Activated gamma-delta T cell treated with anti-CD3 and anti-CD28 coated beads, Interleukin-2, amount 50 U/mL, for 16 hours (primary cell): ENCODE results near the gene TPST2.
A peak's percentile ranks its signal among the peaks of the same experiment; 100 is the strongest.
"Not testable (repeated sequence)": the region's sequence is repeated elsewhere in the genome, so short reads cannot be mapped to it uniquely, and the experiment has no call there.

Experiments
- DNase-seq: peaks from one replicate; pipeline ENCODE4 v3.0.0-alpha.2; 2020; ENCODE audit warnings: low read depth

The TPST2 gene

DNA sequence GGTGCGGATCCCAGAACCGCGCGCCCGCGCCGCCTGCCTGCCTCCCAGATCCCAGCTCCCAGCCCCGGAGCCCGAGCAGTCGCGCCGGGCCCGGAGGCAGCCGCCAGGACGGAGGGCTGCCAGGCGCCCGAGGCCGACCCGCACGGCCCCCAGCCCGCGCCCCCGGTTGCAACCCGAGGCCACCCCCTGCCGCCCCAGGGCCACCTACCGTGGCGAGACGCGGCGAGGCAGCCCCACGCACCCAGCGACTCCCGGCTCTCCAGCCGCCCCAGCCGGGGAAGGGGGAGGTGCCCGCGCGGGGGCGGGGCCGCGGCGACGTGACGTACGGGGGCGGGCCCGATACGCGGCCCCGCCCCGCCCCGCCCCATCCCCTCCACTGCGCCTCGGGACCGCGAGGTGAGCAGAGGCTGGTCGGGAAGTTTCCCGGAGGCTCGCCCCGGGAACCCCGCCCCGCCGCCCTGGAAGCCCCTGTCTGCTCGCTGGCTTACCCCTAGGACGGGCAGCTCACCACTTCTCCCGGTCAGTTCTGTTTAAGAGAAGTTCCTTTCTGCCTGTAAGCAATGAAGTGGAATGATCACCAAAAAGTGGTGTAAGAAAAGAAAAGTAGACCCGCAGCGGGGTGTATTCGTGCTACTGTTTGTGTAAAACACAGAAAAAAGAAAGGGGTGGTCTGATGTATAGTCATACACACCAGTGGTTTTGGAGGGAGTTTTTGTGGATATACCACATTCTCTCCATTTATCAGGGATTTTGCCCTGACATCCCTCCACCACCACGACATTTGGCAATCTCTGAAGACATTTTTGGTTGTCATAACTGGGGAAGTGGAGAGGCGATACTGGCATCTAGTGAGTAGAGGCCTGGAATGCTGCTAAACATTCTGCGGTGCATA lies at the start of gene TPST2:
TPST2 (minus strand) TSS at position 288 of the 892 bp plus-strand sequence. CDS start 48,502 bp downstream, outside the sequence.
- peak; percentile 67 for DNase-seq

DNA sequence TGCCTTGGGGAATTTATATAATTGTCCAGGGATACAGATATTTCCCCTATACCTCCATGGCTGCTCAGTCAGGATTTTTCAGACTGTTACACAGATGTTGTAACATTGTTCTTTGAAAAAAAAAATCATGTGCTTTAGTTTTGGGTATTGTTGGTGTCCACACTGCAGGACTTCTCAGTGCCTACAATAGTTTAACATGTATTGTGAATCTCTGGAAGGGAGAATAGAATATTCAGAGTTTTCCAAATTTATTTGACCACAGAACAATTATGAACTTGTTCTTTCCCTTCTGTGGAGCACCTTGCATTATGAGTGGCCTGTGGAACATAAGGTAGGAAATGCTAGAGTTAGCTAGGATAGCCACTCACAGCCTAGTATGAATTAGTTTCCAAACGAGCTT lies 46.4 kb upstream of the TPST2 start:
- DNase-seq = no peak

DNA sequence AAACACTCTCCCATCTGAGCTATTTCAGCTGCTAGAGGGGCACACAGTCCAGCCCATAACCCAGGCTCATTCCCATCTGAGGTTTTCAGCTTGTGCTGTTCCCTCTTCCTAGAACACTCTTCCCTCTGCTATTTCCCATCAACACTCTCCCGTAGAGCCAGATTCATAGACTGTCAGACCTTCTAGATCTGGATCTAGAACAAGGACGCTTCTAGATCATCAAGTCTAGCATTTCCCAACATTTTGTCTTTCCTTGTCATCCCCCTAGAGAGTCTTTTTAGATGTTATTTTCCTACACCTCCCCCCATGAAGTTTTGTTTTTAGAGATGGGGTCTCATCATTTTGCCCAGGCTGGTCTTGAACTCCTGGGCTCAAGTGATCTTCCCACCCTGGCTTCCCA lies 45.2 kb upstream of the TPST2 start:
- DNase-seq = no peak

DNA sequence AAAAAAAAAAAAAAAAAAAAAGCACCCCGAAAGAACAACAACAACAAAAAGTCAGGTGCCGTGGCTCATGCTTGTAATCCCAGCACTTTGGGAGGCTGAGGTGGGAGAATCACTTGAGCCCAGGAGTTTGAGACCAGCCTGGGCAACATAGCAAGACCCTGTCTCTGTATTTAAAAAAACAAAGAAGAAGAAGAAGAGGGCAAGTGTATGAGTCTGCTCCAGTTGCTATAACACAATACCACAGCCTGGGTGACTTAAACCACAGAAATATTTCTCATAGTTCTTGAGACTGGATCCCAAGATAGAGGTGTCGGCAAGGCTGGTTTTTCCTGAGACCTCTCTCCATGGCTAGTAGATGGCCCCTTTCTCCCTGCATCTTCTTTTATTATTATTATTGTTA lies 44.3 kb upstream of the TPST2 start:
- no peak for DNase-seq

DNA sequence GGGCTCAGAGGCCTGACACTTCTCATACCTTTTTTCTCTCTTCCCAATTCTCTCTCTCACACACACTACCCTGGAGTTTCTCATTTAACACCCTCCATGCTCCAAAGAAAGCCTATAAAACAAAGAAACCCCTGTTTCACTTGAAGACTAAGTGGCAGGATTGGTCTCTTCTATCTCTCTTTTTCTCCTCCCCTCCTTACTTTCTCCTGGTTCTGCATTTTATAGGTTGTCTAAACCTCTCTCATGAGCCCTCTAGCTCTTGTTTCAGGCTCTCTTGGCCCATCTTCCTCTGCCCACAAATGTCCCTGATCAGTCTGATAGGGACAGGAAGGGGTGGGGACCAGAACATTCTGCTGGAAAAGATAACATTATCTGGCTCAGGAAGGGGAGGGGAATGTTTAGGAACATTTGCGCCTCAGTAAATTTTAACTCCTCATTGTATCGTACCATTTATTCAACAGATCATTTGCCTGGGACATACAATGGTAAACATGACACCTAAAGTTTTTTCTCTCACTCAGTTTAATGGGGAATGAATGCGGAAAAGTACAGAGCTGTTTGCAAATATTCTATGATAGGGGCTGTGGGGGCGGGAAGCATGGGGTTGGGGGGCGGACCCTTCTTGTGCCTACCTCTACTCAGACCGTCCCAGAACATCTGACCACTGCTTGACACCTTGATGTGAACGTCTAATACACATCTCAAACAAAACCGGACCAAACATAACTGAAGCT lies 42.7 kb upstream of the TPST2 start:
- DNase-seq = no peak

DNA sequence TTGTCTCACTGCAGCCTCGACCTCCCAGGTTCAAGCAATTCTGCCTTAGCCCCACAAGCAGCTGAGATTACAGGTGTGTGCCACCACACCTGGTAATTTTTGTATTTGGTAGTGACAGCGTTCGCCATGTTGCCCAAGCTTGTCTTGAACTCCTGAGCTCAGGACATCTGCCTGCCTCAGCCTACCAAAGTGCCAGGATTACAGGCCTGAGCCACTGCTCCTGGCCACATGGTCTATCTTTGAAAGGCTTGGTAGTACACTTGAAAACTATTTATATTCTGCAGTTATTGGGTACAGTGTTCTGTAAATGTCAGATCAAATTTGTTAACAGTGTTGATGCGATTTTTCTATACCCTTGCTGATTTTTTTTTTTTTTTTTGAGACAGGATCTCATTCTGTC lies 41.4 kb upstream of the TPST2 start:
- no peak for DNase-seq

DNA sequence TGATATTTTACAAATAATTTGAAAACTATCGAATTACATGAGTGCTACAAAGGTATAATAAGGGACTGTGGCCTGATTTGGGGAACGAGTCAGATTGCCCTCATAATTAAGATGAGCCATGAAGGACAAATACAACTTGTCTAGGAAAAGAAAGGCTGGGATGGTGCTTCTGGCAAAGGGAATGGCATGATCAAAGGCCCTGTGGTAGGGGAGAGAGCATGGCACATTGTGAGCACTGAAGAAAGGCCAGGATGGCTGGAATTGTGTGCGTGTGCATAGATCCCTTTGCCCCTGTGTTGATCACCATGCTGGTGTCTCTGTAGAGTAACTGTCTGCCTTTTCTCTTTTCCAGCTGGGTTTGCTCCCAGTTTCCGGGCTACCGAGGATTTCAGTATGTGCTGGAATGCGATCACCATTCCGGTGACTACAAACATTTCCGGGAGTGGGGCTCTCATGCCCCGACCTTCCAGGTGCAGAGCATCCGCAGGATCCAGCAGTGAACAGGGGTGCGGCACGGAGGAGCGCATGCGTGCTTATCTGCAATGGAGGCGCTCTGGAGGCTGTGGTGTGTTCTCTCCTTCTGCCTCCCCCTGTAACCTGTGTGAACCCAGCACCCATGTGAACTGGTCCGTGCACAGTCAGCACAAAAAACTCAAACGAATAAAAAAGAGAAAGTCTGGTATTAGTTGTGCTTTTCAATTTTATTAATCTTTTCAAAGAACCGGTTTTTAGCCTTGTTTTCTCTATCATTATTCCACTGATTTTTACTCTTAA lies 40.2 kb upstream of the TPST2 start:
- DNase-seq = no peak

DNA sequence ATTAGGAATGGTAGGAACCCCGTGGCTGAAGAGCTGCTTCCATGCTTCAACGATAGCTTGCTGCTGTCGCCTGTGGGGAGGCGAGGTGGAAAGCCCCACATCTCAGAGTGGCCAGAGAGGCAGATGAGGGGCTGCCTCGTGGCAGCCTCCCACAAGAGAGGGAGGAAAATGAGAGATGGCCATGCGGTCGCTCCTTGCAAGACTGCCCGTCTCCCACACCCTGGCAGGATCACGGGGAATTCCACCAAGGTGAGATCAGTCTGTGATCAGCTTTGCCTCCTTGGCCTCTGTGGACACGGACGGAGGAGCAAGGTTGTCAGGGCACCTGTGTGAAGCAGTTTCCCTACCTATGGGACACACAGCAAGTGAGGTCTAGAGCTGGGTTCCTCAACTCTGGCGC lies 34.9 kb upstream of the TPST2 start:
- no peak for DNase-seq

DNA sequence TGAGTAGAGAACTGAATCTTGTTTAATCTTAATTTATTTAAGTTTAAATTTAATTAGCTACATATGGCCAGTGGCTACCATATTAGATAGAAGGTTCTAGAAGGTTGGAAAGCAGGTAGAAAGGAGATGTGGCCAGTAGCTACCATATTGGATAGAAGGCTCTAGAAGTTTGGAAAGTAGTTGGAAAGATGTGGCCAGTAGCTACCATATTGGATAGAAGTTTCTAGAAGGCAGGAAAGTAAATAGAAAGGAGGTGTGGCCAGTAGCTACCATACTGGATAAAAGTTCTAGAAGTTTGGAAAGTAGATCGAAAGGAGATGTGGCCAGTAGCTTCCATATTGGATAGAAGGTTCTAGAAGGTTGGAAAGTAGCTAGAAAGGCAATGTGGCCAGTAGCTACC lies 34.1 kb upstream of the TPST2 start:
- DNase-seq = no peak

DNA sequence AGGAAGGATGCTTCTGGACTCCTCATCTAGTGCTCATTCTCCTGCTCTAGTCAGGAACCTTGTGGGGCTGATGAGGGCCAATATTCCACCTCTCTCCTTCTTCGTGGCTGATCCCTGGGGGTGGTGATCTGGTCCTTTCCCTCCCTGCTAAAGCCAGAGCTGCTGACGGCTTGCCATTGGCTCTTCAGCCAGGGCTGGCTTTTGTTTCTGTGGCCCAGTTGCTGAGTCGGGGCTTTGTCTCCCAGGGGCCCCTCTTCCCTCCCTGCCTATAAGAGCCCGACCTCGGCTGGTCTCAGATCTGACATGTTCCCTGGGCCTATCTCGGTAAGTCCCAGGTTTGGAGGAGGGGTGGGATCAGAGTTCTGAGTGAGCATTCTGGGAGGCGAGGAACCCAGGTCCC lies 31.7 kb upstream of the TPST2 start, which contains the start of gene CRYBA4:
CRYBA4 (plus strand) TSS at position 301 of the 400 bp plus-strand sequence. CDS start 634 bp downstream, outside the sequence.
- no peak for DNase-seq

DNA sequence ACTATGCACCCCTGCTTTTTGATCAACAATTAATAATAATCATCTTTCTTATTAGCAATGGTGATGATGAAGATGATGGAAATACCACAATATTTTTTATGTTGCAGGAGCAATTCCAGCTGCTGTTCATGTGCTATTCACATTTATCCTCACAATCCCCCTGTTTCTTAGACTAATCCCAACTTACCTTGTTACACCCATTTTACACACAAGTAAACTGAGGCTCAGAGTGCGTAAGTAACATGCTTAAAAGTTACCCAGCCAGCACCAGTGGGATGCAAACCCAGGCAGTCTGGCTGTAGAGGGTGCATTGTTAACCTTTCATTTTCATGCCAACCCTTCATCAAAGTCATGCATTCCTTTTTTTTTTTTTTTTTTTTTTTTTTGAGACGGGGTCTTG lies 30.3 kb upstream of the TPST2 start:
- no peak for DNase-seq

DNA sequence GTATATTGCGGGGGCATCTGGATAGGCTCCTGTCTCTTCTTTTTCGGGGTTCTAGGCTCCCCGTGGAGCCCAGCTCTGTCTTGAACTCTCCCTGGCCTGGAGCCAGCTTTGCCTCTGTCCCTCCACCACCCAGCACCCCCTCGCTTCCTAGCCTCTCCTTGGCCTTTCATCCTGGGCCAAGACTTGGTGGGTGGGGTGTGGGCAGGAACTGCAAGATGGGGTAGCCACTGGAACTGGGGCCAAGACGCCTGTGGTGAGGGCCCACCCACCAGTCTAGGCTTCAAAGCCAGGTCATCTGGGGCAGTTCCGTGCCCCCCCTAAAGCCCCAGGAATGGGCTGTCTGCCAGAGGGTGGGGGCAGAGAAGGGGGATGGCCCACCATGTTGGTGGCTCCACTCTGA lies 29.6 kb upstream of the TPST2 start:
- no peak for DNase-seq

DNA sequence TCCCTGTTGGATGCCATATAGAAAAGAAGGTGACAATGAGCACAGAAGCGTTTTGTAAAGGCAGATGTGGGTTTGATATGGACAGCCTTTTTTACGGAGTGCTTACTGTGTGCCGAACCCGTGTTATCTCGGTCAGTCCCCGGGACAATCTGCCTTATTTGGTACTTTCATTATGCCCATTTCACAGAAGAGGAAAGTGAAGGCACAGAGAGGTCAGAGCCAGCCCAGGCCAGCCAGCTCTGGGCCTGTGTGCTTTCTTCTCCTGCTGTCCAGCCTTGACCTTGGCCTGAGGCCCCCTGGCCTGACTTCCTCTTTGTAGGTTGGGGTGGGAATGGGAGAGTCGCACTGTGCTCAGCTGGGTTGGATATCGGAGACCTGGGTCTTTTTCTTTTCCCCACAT lies 28.5 kb upstream of the TPST2 start:
- no peak for DNase-seq

DNA sequence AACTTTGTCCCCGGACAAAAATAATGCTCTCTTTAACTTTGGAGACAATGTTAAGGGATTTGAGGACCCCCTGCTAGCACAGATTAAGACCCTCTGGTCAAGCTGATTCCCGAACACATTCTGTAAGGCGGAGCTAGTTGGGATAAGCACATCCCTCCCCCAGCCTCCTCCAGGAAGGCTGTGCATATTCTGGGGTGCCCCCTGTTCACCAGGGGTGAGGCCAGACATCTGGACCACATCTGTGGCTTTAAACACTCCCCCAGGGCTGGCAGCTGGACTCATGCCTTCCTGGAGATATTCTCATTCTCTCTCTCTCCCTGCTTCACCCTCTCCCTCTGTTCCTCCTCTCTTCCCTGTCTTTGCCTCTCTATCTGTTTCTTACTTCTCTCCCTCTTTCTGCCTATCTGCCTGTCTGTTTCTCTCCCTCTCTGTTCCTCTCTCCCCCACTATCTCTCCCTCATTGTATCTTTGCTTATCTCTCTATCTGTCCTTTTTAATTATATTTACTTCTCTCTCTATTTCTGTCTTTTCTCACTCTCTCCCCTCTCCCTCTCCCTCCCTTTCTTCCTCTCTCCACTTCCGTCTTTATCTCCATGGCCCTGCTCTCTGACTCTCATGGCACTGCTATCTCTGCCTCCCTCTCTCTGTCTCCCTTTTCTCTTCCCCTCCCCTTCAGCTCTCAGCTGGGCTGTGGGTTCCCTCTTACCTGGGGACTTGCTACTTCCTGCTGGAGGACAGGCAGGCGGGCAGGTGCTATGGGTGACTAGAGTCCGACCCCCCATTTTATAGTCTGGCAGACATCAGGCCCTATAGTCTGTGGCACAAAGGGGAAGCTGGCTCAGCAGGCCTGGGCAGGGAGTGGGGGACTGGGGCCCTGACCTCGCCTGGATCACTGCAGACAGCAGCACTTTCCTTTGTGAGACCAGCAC lies 27.6 kb upstream of the TPST2 start, which contains the start of gene CRYBB1:
CRYBB1 (minus strand) TSS at position 757 of the 929 bp plus-strand sequence. CDS start 1,708 bp downstream, outside the sequence.
- no peak for DNase-seq

DNA sequence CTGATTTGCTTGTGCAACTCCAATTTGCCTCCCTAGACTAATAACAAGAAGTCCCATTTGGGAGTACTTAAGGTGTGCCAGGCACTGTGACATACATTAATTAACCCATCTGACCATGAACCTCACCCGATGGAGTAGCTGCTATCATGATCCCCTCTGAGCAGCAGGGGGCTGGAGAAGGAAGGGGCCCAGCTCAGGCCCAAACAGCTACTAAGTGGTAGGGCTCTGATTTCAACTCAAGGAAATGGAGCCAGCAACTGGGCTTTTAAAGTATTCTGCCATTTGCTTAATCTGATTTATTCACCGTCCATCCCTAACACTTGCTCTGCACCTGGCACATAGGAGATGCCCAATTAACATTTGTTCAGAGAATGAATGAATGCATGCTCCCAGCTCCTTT lies 26.7 kb upstream of the TPST2 start:
- no peak for DNase-seq

DNA sequence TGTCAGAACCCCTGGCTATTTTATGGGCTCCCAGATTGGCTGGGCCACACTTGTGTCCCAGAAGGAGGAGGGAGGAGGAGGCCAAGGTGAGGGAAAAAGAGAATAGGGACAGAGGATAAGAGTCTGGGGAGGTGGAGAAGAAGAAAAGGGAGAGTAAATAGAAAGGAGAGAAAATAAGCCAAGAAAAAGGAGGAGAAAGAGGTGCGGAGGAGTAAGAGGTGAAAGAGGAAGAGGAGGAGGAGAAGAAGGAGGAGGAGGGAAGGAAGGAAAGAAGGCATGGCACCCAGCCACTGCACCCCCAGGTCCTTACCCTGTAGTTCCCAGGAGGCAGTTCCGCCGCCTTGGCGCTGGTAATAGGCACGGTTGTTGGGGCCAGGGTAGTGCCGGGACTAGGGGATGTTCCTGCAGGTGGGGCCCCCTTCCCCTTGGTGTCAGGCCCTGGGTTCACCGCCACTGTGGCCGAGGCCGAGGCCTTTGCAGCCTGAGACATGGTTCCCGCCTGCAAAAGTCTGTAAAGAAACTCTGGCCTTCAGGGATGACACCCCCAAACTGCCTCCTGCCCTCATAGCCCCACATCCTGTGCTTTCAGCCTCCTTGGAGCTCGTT lies 26.0 kb upstream of the TPST2 start:
- DNase-seq = no peak

DNA sequence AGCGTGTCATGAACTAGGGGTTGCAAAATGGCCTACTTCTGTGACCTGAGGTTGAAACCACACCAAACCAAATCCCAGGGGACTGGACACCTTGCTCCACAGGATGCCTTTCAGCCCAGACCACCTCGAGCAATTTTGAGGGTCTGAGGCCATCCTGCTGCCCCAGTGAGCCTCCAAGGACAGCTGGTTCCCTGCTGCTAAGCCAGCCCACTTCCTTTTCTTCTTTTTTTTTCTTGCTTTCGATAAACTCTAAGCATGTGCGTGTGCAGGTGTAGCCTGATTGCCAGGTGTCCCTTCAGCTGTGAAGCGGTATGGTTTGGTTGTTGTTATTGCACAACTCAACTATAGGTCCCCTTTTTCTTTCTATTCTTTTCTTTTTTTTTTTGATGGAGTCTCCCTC lies 25.2 kb upstream of the TPST2 start:
- DNase-seq = no peak

DNA sequence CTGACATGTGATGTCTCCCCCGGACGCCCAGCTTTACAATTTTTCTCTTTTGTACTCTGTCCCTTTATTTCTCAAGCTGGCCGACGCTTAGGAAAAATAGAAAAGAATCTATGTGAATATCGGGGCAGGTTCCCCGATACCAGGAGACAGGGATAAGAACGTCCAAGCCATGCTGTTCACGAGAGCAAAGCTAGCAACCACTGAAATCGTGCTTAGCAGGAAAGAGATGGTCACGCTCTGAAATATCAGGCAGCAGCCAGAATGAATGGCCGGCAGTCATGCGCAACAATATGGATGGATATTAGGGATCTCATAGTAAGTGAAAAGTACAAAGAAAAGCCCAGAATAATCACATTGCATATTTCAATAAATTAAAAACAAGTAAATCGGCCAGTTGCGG lies 24.4 kb upstream of the TPST2 start:
- no peak for DNase-seq

DNA sequence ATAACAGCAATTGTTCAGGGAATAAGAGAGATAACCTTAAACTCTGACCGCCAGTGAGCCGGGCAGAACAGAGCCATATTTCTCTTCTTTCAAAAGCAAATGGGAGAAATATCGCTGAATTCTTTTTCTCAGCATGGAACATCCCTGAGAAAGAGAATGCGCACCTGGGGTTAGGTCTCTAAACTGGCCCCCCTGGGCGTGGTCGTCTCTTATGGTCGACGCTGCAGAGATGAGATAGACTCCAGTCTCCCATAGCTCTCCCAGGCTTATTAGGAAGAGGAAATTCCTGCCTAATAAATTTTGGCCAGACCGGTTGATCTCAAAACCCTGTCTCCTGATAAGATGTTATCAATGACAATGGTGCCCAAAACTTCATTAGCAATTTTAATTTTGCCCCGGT lies 23.8 kb upstream of the TPST2 start:
- DNase-seq = not testable (repeated sequence)

DNA sequence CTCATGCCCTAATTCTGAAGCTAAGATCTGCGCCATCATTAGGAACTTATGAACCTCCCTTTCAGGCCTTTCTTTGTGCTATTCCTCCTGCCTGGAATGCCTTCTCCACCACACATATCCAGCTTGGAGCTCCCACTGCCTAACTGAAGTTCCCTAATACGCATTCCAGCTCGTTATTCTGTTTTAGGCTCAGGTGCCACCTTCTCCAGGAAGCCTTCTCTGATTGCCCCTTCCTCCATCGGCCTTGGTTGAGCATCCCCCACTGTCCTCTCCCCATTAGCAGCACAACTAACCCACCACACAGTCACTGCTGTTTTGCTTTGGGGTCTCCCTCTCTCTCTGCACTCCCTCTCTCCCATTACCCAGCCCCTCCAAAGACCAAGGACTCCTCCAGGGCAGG lies 22.7 kb upstream of the TPST2 start:
- DNase-seq = no peak

DNA sequence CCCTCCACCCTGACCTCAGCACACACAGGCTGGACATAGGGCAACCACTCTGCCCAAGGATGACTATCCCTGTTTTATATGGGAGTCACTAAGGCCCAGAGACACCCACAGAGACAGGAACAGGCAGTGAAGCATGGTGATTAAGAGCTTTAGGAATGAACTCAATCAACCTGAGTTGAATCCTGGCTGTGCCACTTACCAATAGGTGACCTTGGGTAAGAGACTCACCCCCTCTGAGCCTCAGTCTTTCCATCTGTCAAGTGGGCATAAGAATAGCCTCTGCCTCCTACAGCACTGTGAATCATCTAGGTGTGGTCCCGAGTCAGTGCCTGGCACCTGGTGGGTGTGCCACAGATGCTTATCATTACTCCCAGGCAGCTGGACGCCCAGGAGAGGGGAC lies 21.1 kb upstream of the TPST2 start:
- DNase-seq = no peak
